Retinal pigment epithelial cell (primary cell): ENCODE results near the gene ST8SIA1.

ENCODE experiments used
- DNase-seq: peaks from one replicate; pipeline ENCODE4 v3.0.0-alpha.2; 2010; ENCODE audit warnings: low read depth
- H3K4me3 ChIP-seq: 2 replicates; pipeline ENCODE4 v1.5.1; 2011; ENCODE audit warnings: mild to moderate bottlenecking, low read length, control low read depth, moderate library complexity
- CTCF ChIP-seq: conservative IDR thresholded peaks from 2 replicates; pipeline ENCODE4 v1.5.1; 2011; ENCODE audit warnings: low read depth, low read length, control low read depth, inconsistent platforms

Gene ST8SIA1

GRCh38 chr12:22361785-22362184, 27.3 kb upstream of the ST8SIA1 start:
- H3K4me3 ChIP-seq = no peak overlapping the region
- DNase-seq = no peak
- TF ChIP-seq CTCF = no peak

- no peak for TF ChIP-seq CTCF
- no peak for DNase-seq
- no peak overlapping the region for H3K4me3 ChIP-seq
Measured at GRCh38 chr12:22360774-22361173, 26.3 kb upstream of the ST8SIA1 start.

GRCh38 chr12:22357531-22357930, 23.0 kb upstream of the ST8SIA1 start:
- no peak overlapping the region for H3K4me3 ChIP-seq
- TF ChIP-seq CTCF = no peak
- DNase-seq = no peak

GRCh38 chr12:22356231-22356630, 21.7 kb upstream of the ST8SIA1 start:
- TF ChIP-seq CTCF = no peak
- H3K4me3 ChIP-seq = no peak overlapping the region
- DNase-seq = no peak

- no peak for DNase-seq
- H3K4me3 ChIP-seq = no peak overlapping the region
- no peak for TF ChIP-seq CTCF
Measured at GRCh38 chr12:22355011-22355580, 20.6 kb upstream of the ST8SIA1 start.

- no peak for DNase-seq
- H3K4me3 ChIP-seq = no peak overlapping the region
- no peak for TF ChIP-seq CTCF
Measured at GRCh38 chr12:22353615-22354325, 19.3 kb upstream of the ST8SIA1 start.

GRCh38 chr12:22350886-22351285, 16.4 kb upstream of the ST8SIA1 start:
- TF ChIP-seq CTCF = no peak
- no peak overlapping the region for H3K4me3 ChIP-seq
- no peak for DNase-seq
